ENCODE results near the gene RNF168.
A peak's percentile ranks its signal among the peaks of the same experiment; 100 is the strongest.
"Not testable (repeated sequence)": the region's sequence is repeated elsewhere in the genome, so short reads cannot be mapped to it uniquely, and the experiment has no call there.

The RNF168 gene

GRCh38 chr3:196503196-196504076, at the start of gene RNF168:
Gene RNF168, minus strand, starts transcription at chr3:196503768. Its CDS starts 595 bp downstream, at chr3:196503173.
- Histone ChIP-seq H3K36me3 (no peaks in the 10 kb centered on the region), H3K4me1 (peaks cover 0 to 37% (median 19%) of the 10 kb centered on the region in 4 donors), H3K9me3 (peaks cover 0 to 6% (median 0%) of the 10 kb centered on the region in 3 donors), H3K27me3 (no peaks in the 10 kb centered on the region), H3K4me3 (peak within 1 kb of the TSS; percentile 87 to 98), H3K27ac (peak within 1 kb of the TSS; percentile 95 to 97)
- TF ChIP-seq CTCF (IDR thresholded peaks at IDR 0.05) = peak in 1 of 2 experiments; percentile 12
- DNase-seq = peak; percentile 93 to 97
- intact Hi-C loops (cut with DNase I; ENCODE audit: low total_unique reads) = loop anchor here (2.0 kb wide), 1 partner anchor 71 kb away; the partner anchor contains the start of gene UBXN7

GRCh38 chr3:196552253-196552652, 48.7 kb upstream of the RNF168 start:
- TF ChIP-seq CTCF (IDR thresholded peaks at IDR 0.05) = no peak
- Histone ChIP-seq H3K27me3 (no peaks in the 10 kb centered on the region), H3K36me3 (peaks cover 0 to 25% (median 7%) of the 10 kb centered on the region in 3 donors), H3K4me3 (no peak overlapping the region), H3K9me3 (no peaks in the 10 kb centered on the region), H3K4me1 (no peaks in the 10 kb centered on the region), H3K27ac (no peak overlapping the region)
- intact Hi-C loops (cut with DNase I; ENCODE audit: low total_unique reads) = no loop called here
- DNase-seq = no peak

- intact Hi-C loops (cut with DNase I; ENCODE audit: low total_unique reads); H3K4me3 ChIP-seq; H3K4me1 ChIP-seq; H3K27ac ChIP-seq; DNase-seq; H3K27me3 ChIP-seq; H3K9me3 ChIP-seq: not testable (repeated sequence)
- peaks cover 0 to 23% (median 7%) of the 10 kb centered on the region in 3 donors for H3K36me3 ChIP-seq
Measured at GRCh38 chr3:196550172-196550571, 46.6 kb upstream of the RNF168 start.

- H3K27ac ChIP-seq; intact Hi-C loops (cut with DNase I; ENCODE audit: low total_unique reads); H3K4me1 ChIP-seq; H3K4me3 ChIP-seq; H3K27me3 ChIP-seq; DNase-seq; H3K9me3 ChIP-seq: not testable (repeated sequence)
- peaks cover 0 to 17% (median 7%) of the 10 kb centered on the region in 3 donors for H3K36me3 ChIP-seq
Measured at GRCh38 chr3:196549312-196549711, 45.7 kb upstream of the RNF168 start.

GRCh38 chr3:196547067-196547466, 43.5 kb upstream of the RNF168 start:
- no peaks in the 10 kb centered on the region for H3K9me3 ChIP-seq
- DNase-seq = no peak
- H3K36me3 ChIP-seq = no peaks in the 10 kb centered on the region
- H3K27me3 ChIP-seq = no peaks in the 10 kb centered on the region
- no peak overlapping the region for H3K27ac ChIP-seq
- no peak overlapping the region for H3K4me3 ChIP-seq
- intact Hi-C loops (cut with DNase I; ENCODE audit: low total_unique reads) = no loop called here
- TF ChIP-seq CTCF (IDR thresholded peaks at IDR 0.05) = no peak
- no peaks in the 10 kb centered on the region for H3K4me1 ChIP-seq

- no peak overlapping the region for H3K4me3 ChIP-seq
- no peaks in the 10 kb centered on the region for H3K36me3 ChIP-seq
- no peaks in the 10 kb centered on the region for H3K27me3 ChIP-seq
- no peak for DNase-seq
- no peaks in the 10 kb centered on the region for H3K4me1 ChIP-seq
- H3K9me3 ChIP-seq = no peaks in the 10 kb centered on the region
- intact Hi-C loops (cut with DNase I; ENCODE audit: low total_unique reads) = no loop called here
- no peak overlapping the region for H3K27ac ChIP-seq
- TF ChIP-seq CTCF (IDR thresholded peaks at IDR 0.05) = no peak
Measured at GRCh38 chr3:196546537-196546936, 43.0 kb upstream of the RNF168 start.
